ENCODE results near the gene FBXW8. TPM values are rescaled to one million over a fixed set of nuclear protein-coding genes. Genes with fewer than 3 reads are reported as not detected.
A peak's percentile ranks its signal among the peaks of the same experiment; 100 is the strongest.

FBXW8 gene
- 6.8 and 12.6 TPM in 2 replicates for total RNA-seq

GRCh38 chr12:116910645-116911451 lies at the start of gene FBXW8:
FBXW8 (plus strand) TSS chr12:116910950; CDS start chr12:116911038, 88 bp downstream.
- peak; percentile 51 to 84 for DNase-seq (ENCODE audit: low read depth in 2 of 2)

- no peak for DNase-seq (ENCODE audit: low read depth in 2 of 2)
Observed at GRCh38 chr12:116861320-116861719, 49.4 kb upstream of the FBXW8 start.

- DNase-seq (ENCODE audit: low read depth in 2 of 2): no peak
Observed at GRCh38 chr12:116862167-116862566, 48.6 kb upstream of the FBXW8 start.

GRCh38 chr12:116863275-116863767 lies 47.4 kb upstream of the FBXW8 start:
- DNase-seq (ENCODE audit: low read depth in 2 of 2): no peak

- no peak for DNase-seq (ENCODE audit: low read depth in 2 of 2)
Observed at GRCh38 chr12:116864371-116865160, 46.2 kb upstream of the FBXW8 start.

- no peak for DNase-seq (ENCODE audit: low read depth in 2 of 2)
Observed at GRCh38 chr12:116867523-116867922, 43.2 kb upstream of the FBXW8 start.

- no peak for DNase-seq (ENCODE audit: low read depth in 2 of 2)
Observed at GRCh38 chr12:116870306-116870705, 40.4 kb upstream of the FBXW8 start.

GRCh38 chr12:116874324-116874995 lies 36.3 kb upstream of the FBXW8 start:
- no peak for DNase-seq (ENCODE audit: low read depth in 2 of 2)

GRCh38 chr12:116876151-116876869 lies 34.4 kb upstream of the FBXW8 start:
- DNase-seq (ENCODE audit: low read depth in 2 of 2): no peak

GRCh38 chr12:116878567-116879508 lies 31.9 kb upstream of the FBXW8 start:
- no peak for DNase-seq (ENCODE audit: low read depth in 2 of 2)

GRCh38 chr12:116879509-116880212 lies 31.1 kb upstream of the FBXW8 start:
- DNase-seq (ENCODE audit: low read depth in 2 of 2): no peak

- DNase-seq (ENCODE audit: low read depth in 2 of 2): no peak
Observed at GRCh38 chr12:116880213-116880816, 30.4 kb upstream of the FBXW8 start.

- peak; percentile 29 to 70 for DNase-seq (ENCODE audit: low read depth in 2 of 2)
Observed at GRCh38 chr12:116880817-116881324, 29.9 kb upstream of the FBXW8 start.

GRCh38 chr12:116881325-116881876 lies 29.3 kb upstream of the FBXW8 start, which contains the start of gene HRK:
HRK (minus strand) TSS chr12:116881441; CDS start chr12:116881307, 134 bp downstream.
- no peak for DNase-seq (ENCODE audit: low read depth in 2 of 2)

GRCh38 chr12:116881877-116882507 lies 28.8 kb upstream of the FBXW8 start:
- DNase-seq (ENCODE audit: low read depth in 2 of 2): no peak

- DNase-seq (ENCODE audit: low read depth in 2 of 2): peak; percentile 52 to 59
Observed at GRCh38 chr12:116882742-116883141, 28.0 kb upstream of the FBXW8 start.

GRCh38 chr12:116884871-116885270 lies 25.9 kb upstream of the FBXW8 start:
- no peak for DNase-seq (ENCODE audit: low read depth in 2 of 2)

GRCh38 chr12:116885491-116885890 lies 25.3 kb upstream of the FBXW8 start:
- DNase-seq (ENCODE audit: low read depth in 2 of 2): no peak
